GM23338 (cell line): ENCODE data around the gene ARAP1. TPM values are rescaled to one million over a fixed set of nuclear protein-coding genes. Genes with fewer than 3 reads are reported as not detected.

Source experiments
- ATAC-seq: fragments of 200-7000 bp; cut with Tn5 transposase; 3 replicates; pipeline ENCODE4 v1.9.1; 2020
- DNase-seq: peaks from one replicate; pipeline ENCODE4 v3.0.0-alpha.2; 2015; ENCODE audit warnings: low spot score
- H2AFZ ChIP-seq: fragments of 200-600 bp; sonication (generic); 2 replicates; pipeline ENCODE4 v1.8.0; 2016; ENCODE audit warnings: antibody characterized with exemption, mild to moderate bottlenecking, moderate library complexity
- H3F3A ChIP-seq: fragments of 200-600 bp; sonication (generic); replicated peaks from 2 replicates; pipeline ENCODE4 v1.8.0; 2017; ENCODE audit warnings: antibody characterized with exemption, mixed run types, low read depth
- H3K27ac ChIP-seq: fragments of 200-600 bp; sonication (generic); 2 replicates; pipeline ENCODE4 v1.6.1; 2016; ENCODE audit warnings: low read depth
- H3K27me3 ChIP-seq: fragments of 200-600 bp; sonication (generic); 2 replicates; pipeline ENCODE4 v1.8.0; 2016; ENCODE audit warnings: mild to moderate bottlenecking, mixed run types, moderate library complexity; ENCODE audit not compliant: insufficient read depth
- H3K36me3 ChIP-seq: fragments of 200-600 bp; sonication (generic); 2 replicates; pipeline ENCODE4 v1.8.0; 2016; ENCODE audit warnings: mild to moderate bottlenecking; ENCODE audit not compliant: insufficient read depth
- H3K4me1 ChIP-seq: fragments of 200-600 bp; sonication (generic); 2 replicates; pipeline ENCODE4 v1.8.0; 2016; ENCODE audit warnings: mild to moderate bottlenecking, moderate library complexity; ENCODE audit not compliant: insufficient read depth
- H3K4me2 ChIP-seq: fragments of 200-600 bp; sonication (generic); 2 replicates; pipeline ENCODE4 v1.7.1; 2017; ENCODE audit warnings: mixed run types
- H3K4me3 ChIP-seq: fragments of 200-600 bp; sonication (generic); 2 replicates; pipeline ENCODE4 v1.6.1; 2016; ENCODE audit warnings: mixed run types
- H3K79me2 ChIP-seq: fragments of 200-600 bp; sonication (generic); replicated peaks from 2 replicates; pipeline ENCODE4 v1.8.0; 2017; ENCODE audit warnings: mild to moderate bottlenecking; ENCODE audit not compliant: insufficient read depth
- H3K9me2 ChIP-seq: fragments of 200-600 bp; sonication (generic); 2 replicates; pipeline ENCODE4 v1.8.0; 2017; ENCODE audit not compliant: insufficient read depth
- H4K20me1 ChIP-seq: fragments of 200-600 bp; sonication (generic); replicated peaks from 2 replicates; pipeline ENCODE4 v1.8.0; 2017; ENCODE audit warnings: mild to moderate bottlenecking; ENCODE audit not compliant: insufficient read depth
- H3K27ac Mint-ChIP-seq: 2 replicates; pipeline ENCODE4 v1.8.0; 2020; ENCODE audit warnings: inconsistent platforms, mild to moderate bottlenecking, moderate library complexity, mixed read lengths
- H3K27me3 Mint-ChIP-seq: 3 replicates; pipeline ENCODE4 v1.8.0; 2022; ENCODE audit warnings: low read depth, mild to moderate bottlenecking, moderate library complexity, mixed read lengths, inconsistent platforms; ENCODE audit not compliant: insufficient read depth, poor library complexity
- H3K36me3 Mint-ChIP-seq: 3 replicates; pipeline ENCODE4 v1.8.0; 2021; ENCODE audit warnings: low read depth, mild to moderate bottlenecking, inconsistent platforms, moderate library complexity, mixed read lengths
- H3K4me1 Mint-ChIP-seq: 3 replicates; pipeline ENCODE4 v1.8.0; 2020; ENCODE audit warnings: mild to moderate bottlenecking, inconsistent platforms, mixed read lengths
- H3K4me3 Mint-ChIP-seq: 3 replicates; pipeline ENCODE4 v1.8.0; 2021; ENCODE audit warnings: moderate library complexity, mild to moderate bottlenecking, inconsistent platforms, mixed read lengths
- H3K9me3 Mint-ChIP-seq: 3 replicates; pipeline ENCODE4 v1.8.0; 2020; ENCODE audit warnings: moderate library complexity, mild to moderate bottlenecking, inconsistent platforms, mixed read lengths
- CREB1 ChIP-seq: fragments of 250-450 bp; sonication (Bioruptor Pico); IDR thresholded peaks from 2 replicates; pipeline ENCODE4 v1.5.0; 2020; ENCODE audit warnings: low read depth, mild to moderate bottlenecking, moderate library complexity
- EZH2 ChIP-seq: fragments of 200-600 bp; sonication (generic); IDR thresholded peaks from one replicate; pipeline ENCODE4 v1.8.0; 2017; ENCODE audit warnings: antibody characterized with exemption, mild to moderate bottlenecking, low read depth; ENCODE audit not compliant: unreplicated experiment
- JUNB ChIP-seq: IDR thresholded peaks from one replicate; pipeline ENCODE4 v1.6.1; 2016; ENCODE audit warnings: antibody characterized with exemption; ENCODE audit not compliant: unreplicated experiment
- NANOG ChIP-seq: IDR thresholded peaks from 2 replicates; pipeline ENCODE4 v1.6.1; 2016; ENCODE audit warnings: antibody characterized with exemption, borderline replicate concordance
- POLR2AphosphoS5 ChIP-seq: IDR thresholded peaks from 2 replicates; pipeline ENCODE4 v1.6.1; 2016; ENCODE audit warnings: antibody characterized with exemption, low read depth
- STAT1 ChIP-seq: IDR thresholded peaks from one replicate; pipeline ENCODE4 v1.6.1; 2016; ENCODE audit warnings: antibody characterized with exemption; ENCODE audit not compliant: unreplicated experiment
- ZNF114 ChIP-seq: fragments of 250-450 bp; sonication (Bioruptor Pico); IDR thresholded peaks from 2 replicates; pipeline ENCODE4 v1.5.0; 2020; ENCODE audit warnings: mild to moderate bottlenecking, moderate library complexity
- ZNF331 ChIP-seq: fragments of 250-450 bp; sonication (Bioruptor Pico); IDR thresholded peaks from 2 replicates; pipeline ENCODE4 v1.5.0; 2020; ENCODE audit warnings: low read depth, mild to moderate bottlenecking, moderate library complexity
- polyA plus RNA-seq: library from polyadenylated mRNA; unstranded; fragments of >200 nt; fragmentation: Nextera tagmentation; extraction: Ambion mirVana; gene quantifications from 2 replicates; pipeline ENCODE4 v1.2.1, GENCODE V29; 2016
- total RNA-seq: library from RNA; depleted of rRNA; stranded (reverse); fragments of >200 nt; shearing (Covaris generic); gene quantifications from 2 replicates; pipeline ENCODE4 v1.2.3, GENCODE V29; 2014
- TF ChIP-seq, protein P1 (sequence below): IDR thresholded peaks from one replicate; pipeline ENCODE4 v1.6.1; 2018; ENCODE audit warnings: antibody characterized with exemption; ENCODE audit not compliant: unreplicated experiment
- TF ChIP-seq, protein P2 (sequence below): IDR thresholded peaks from 2 replicates; pipeline ENCODE4 v1.6.1; 2016; ENCODE audit warnings: antibody characterized with exemption
- TF ChIP-seq, protein P3 (sequence below): fragments of 250-450 bp; sonication (Bioruptor Pico); IDR thresholded peaks from 2 replicates; pipeline ENCODE4 v1.5.0; 2020; ENCODE audit warnings: mild to moderate bottlenecking, moderate library complexity

Gene ARAP1
- total and polyA plus RNA-seq, 2 experiments from 2014 or later: 24.5 to 116 TPM

DNA sequence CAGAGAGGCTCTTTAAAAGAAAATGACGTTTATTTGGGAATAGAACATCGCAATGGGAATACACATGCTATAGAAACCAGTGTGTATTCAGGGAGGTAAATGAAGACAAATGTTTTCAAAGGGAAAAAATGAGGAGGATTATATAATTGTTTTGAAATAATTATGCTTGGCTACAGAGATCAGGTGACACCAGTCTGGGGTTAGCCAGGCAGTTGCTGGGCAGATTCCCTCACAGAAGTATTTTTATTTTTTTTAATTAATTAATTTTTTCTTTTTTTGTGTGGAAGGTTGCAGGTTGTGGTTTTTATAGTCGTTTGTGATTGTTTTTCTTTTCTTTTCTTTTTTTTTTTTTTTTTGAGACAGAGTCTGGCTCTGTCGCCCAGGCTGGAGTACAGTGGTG, 47.2 kb upstream of the ARAP1 start (continued):
- TF ChIP-seq, protein P1, sequence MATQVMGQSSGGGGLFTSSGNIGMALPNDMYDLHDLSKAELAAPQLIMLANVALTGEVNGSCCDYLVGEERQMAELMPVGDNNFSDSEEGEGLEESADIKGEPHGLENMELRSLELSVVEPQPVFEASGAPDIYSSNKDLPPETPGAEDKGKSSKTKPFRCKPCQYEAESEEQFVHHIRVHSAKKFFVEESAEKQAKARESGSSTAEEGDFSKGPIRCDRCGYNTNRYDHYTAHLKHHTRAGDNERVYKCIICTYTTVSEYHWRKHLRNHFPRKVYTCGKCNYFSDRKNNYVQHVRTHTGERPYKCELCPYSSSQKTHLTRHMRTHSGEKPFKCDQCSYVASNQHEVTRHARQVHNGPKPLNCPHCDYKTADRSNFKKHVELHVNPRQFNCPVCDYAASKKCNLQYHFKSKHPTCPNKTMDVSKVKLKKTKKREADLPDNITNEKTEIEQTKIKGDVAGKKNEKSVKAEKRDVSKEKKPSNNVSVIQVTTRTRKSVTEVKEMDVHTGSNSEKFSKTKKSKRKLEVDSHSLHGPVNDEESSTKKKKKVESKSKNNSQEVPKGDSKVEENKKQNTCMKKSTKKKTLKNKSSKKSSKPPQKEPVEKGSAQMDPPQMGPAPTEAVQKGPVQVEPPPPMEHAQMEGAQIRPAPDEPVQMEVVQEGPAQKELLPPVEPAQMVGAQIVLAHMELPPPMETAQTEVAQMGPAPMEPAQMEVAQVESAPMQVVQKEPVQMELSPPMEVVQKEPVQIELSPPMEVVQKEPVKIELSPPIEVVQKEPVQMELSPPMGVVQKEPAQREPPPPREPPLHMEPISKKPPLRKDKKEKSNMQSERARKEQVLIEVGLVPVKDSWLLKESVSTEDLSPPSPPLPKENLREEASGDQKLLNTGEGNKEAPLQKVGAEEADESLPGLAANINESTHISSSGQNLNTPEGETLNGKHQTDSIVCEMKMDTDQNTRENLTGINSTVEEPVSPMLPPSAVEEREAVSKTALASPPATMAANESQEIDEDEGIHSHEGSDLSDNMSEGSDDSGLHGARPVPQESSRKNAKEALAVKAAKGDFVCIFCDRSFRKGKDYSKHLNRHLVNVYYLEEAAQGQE: no peak
- no peak for TF ChIP-seq JUNB
- TF ChIP-seq, protein P2, sequence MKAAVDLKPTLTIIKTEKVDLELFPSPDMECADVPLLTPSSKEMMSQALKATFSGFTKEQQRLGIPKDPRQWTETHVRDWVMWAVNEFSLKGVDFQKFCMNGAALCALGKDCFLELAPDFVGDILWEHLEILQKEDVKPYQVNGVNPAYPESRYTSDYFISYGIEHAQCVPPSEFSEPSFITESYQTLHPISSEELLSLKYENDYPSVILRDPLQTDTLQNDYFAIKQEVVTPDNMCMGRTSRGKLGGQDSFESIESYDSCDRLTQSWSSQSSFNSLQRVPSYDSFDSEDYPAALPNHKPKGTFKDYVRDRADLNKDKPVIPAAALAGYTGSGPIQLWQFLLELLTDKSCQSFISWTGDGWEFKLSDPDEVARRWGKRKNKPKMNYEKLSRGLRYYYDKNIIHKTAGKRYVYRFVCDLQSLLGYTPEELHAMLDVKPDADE: no peak
- no peak for TF ChIP-seq POLR2AphosphoS5
- no peak for TF ChIP-seq NANOG
- no peak for TF ChIP-seq CREB1 (CRISPR knock-in tag)

DNA sequence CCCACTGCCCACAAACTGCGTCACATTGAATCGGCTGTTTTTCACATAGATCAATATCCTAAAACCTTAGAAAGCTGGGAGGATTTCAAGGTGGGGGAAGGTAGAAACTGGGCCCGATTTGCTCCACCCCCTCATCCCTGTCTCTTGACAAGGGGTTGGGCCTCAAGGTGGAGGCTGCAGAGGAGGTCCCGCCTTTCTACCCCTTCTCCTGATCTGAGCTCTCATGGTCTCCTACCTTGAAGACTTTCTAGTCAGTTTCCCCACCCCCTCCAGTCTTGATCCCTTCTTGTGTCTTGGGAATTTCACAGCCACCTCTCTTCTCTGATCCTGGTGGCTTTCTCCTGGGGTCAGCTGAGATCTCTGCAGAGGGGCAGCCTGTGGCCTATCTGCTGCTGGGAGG, 46.2 kb upstream of the ARAP1 start:
- ATAC-seq (peak; percentile 15), DNase-seq (peak; percentile 55)
- Mint-ChIP-seq H3K4me3 (no peak overlapping the region; the same call in 2 of the 3 replicates), H3K27me3 (peaks cover 12% of the 10 kb centered on the region), H3K9me3 (no peaks in the 10 kb centered on the region), H3K4me1 (peaks cover 21% of the 10 kb centered on the region), H3K36me3 (no peaks in the 10 kb centered on the region), H3K27ac (peak overlapping the region; percentile 72)
- Histone ChIP-seq H3K27ac (no peak overlapping the region), H2AFZ (peak overlapping the region; percentile 87), H3K4me2 (peak overlapping the region; percentile 45; the same call in 1 of the 2 replicates), H3K27me3 (no peaks in the 10 kb centered on the region), H3K36me3 (no peaks in the 10 kb centered on the region), H3K79me2 (no peaks in the 10 kb centered on the region), H3K4me1 (peaks cover 13% of the 10 kb centered on the region), H3F3A (no peaks in the 10 kb centered on the region), H4K20me1 (no peaks in the 10 kb centered on the region), H3K9me2 (no peaks in the 10 kb centered on the region), H3K4me3 (0 out of 2 replicates have a peak overlapping the region, but pooled peaks have one; percentile 16)
- no peak for TF ChIP-seq POLR2AphosphoS5
- no peak for TF ChIP-seq CREB1 (CRISPR knock-in tag)
- no peak for TF ChIP-seq STAT1
- no peak for TF ChIP-seq ZNF114
- TF ChIP-seq, protein P2: no peak
- no peak for TF ChIP-seq ZNF331 (CRISPR knock-in tag)
- TF ChIP-seq EZH2: no peak
- TF ChIP-seq JUNB: no peak
- no peak for TF ChIP-seq NANOG
- TF ChIP-seq, protein P3, sequence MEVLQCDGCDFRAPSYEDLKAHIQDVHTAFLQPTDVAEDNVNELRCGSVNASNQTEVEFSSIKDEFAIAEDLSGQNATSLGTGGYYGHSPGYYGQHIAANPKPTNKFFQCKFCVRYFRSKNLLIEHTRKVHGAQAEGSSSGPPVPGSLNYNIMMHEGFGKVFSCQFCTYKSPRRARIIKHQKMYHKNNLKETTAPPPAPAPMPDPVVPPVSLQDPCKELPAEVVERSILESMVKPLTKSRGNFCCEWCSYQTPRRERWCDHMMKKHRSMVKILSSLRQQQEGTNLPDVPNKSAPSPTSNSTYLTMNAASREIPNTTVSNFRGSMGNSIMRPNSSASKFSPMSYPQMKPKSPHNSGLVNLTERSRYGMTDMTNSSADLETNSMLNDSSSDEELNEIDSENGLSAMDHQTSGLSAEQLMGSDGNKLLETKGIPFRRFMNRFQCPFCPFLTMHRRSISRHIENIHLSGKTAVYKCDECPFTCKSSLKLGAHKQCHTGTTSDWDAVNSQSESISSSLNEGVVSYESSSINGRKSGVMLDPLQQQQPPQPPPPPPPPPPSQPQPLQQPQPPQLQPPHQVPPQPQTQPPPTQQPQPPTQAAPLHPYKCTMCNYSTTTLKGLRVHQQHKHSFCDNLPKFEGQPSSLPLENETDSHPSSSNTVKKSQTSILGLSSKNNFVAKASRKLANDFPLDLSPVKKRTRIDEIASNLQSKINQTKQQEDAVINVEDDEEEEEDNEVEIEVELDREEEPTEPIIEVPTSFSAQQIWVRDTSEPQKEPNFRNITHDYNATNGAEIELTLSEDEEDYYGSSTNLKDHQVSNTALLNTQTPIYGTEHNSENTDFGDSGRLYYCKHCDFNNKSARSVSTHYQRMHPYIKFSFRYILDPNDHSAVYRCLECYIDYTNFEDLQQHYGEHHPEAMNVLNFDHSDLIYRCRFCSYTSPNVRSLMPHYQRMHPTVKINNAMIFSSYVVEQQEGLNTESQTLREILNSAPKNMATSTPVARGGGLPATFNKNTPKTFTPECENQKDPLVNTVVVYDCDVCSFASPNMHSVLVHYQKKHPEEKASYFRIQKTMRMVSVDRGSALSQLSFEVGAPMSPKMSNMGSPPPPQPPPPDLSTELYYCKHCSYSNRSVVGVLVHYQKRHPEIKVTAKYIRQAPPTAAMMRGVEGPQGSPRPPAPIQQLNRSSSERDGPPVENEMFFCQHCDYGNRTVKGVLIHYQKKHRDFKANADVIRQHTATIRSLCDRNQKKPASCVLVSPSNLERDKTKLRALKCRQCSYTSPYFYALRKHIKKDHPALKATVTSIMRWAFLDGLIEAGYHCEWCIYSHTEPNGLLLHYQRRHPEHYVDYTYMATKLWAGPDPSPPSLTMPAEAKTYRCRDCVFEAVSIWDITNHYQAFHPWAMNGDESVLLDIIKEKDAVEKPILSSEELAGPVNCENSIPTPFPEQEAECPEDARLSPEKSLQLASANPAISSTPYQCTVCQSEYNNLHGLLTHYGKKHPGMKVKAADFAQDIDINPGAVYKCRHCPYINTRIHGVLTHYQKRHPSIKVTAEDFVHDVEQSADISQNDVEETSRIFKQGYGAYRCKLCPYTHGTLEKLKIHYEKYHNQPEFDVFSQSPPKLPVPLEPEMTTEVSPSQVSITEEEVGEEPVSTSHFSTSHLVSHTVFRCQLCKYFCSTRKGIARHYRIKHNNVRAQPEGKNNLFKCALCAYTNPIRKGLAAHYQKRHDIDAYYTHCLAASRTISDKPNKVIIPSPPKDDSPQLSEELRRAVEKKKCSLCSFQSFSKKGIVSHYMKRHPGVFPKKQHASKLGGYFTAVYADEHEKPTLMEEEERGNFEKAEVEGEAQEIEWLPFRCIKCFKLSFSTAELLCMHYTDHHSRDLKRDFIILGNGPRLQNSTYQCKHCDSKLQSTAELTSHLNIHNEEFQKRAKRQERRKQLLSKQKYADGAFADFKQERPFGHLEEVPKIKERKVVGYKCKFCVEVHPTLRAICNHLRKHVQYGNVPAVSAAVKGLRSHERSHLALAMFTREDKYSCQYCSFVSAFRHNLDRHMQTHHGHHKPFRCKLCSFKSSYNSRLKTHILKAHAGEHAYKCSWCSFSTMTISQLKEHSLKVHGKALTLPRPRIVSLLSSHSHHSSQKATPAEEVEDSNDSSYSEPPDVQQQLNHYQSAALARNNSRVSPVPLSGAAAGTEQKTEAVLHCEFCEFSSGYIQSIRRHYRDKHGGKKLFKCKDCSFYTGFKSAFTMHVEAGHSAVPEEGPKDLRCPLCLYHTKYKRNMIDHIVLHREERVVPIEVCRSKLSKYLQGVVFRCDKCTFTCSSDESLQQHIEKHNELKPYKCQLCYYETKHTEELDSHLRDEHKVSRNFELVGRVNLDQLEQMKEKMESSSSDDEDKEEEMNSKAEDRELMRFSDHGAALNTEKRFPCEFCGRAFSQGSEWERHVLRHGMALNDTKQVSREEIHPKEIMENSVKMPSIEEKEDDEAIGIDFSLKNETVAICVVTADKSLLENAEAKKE: no peak
